A673 (cell line): ENCODE data around the gene CCBE1.

ENCODE experiments used
- CTCF ChIP-seq: fragments of 300-800, 200-600 bp; sonication (generic); conservative IDR thresholded peaks from 2 replicates; pipeline ENCODE4 v1.5.1; 2017; ENCODE audit warnings: low read depth, mild to moderate bottlenecking, antibody characterized with exemption, low read length, moderate library complexity, mixed read lengths
- EZH2 ChIP-seq: fragments of 200-600 bp; sonication (generic); IDR thresholded peaks from 2 replicates; pipeline ENCODE4 v1.6.1; 2017; ENCODE audit warnings: borderline replicate concordance, low read depth, mild to moderate bottlenecking, mixed read lengths, antibody characterized with exemption, low read length; ENCODE audit not compliant: poor library complexity, severe bottlenecking

- TF ChIP-seq CTCF (no peak), EZH2 (no peak)
These were observed 80.7 kb downstream of the CCBE1 start for GRCh38 chr18:59616501-59616900.
